GM12878 (cell line): ENCODE results near the gene HS3ST3A1.

Experiments
- BRCA1 ChIP-seq: IDR thresholded peaks from 2 replicates; pipeline ENCODE4 v1.6.1; 2011; ENCODE audit warnings: low read depth, low read length, improper control_type of control experiment
- CREB1 ChIP-seq: IDR thresholded peaks from 2 replicates; pipeline ENCODE4 v1.6.1; 2012; ENCODE audit warnings: low read depth, mild to moderate bottlenecking, inconsistent platforms
- EP300 ChIP-seq, 2 experiments: fragments of 150-350 bp in 1 of 2; IDR thresholded peaks; 2 replicates each; pipeline ENCODE4 v1.6.1; 2011 to 2012; ENCODE audit warnings: low read depth in 2 of 2, low read length in 2 of 2, borderline replicate concordance in 1 of 2, improper control_type of control experiment in 1 of 2, inconsistent platforms in 1 of 2; ENCODE audit not compliant: control insufficient read depth in 1 of 2
- EZH2 ChIP-seq: IDR thresholded peaks from 2 replicates; pipeline ENCODE4 v1.6.1; 2012; ENCODE audit warnings: low read depth, mild to moderate bottlenecking, control low read depth, inconsistent platforms, low read length, borderline replicate concordance; ENCODE audit not compliant: control insufficient read depth
- POLR2AphosphoS2 ChIP-seq: IDR thresholded peaks from 2 replicates; pipeline ENCODE4 v1.6.1; 2011; ENCODE audit warnings: low read depth, mild to moderate bottlenecking, low read length, improper control_type of control experiment, moderate library complexity
- RAD21 ChIP-seq: IDR thresholded peaks from 2 replicates; pipeline ENCODE4 v1.6.1; 2011; ENCODE audit warnings: mild to moderate bottlenecking, low read depth, low read length, moderate library complexity; ENCODE audit not compliant: insufficient read depth
- SIN3A ChIP-seq: IDR thresholded peaks from 2 replicates; pipeline ENCODE4 v1.6.1; 2012; ENCODE audit warnings: low read depth, low read length, improper control_type of control experiment
- ZNF217 ChIP-seq: fragments of 450-650 bp; IDR thresholded peaks from 2 replicates; pipeline ENCODE4 v1.6.1; 2017; ENCODE audit warnings: antibody characterized with exemption, mild to moderate bottlenecking
- TF ChIP-seq, protein P1 (sequence below), 3 experiments: IDR thresholded peaks in 2 of 3; conservative IDR thresholded peaks in 1 of 3; 2 replicates each; pipeline ENCODE4 v1.5.1; 2011; ENCODE audit warnings: low read depth in 3 of 3, low read length in 3 of 3, mild to moderate bottlenecking in 3 of 3, control low read depth in 2 of 3, moderate library complexity in 2 of 3, inconsistent platforms in 1 of 3, mixed read lengths in 1 of 3; ENCODE audit not compliant: control insufficient read depth in 2 of 3, insufficient read depth in 1 of 3; ENCODE audit errors: extremely low read depth in 1 of 3
- TF ChIP-seq, protein P2 (sequence below): IDR thresholded peaks from 2 replicates; pipeline ENCODE4 v1.6.1; 2011; ENCODE audit warnings: low read depth, low read length, improper control_type of control experiment, borderline replicate concordance

DNA sequence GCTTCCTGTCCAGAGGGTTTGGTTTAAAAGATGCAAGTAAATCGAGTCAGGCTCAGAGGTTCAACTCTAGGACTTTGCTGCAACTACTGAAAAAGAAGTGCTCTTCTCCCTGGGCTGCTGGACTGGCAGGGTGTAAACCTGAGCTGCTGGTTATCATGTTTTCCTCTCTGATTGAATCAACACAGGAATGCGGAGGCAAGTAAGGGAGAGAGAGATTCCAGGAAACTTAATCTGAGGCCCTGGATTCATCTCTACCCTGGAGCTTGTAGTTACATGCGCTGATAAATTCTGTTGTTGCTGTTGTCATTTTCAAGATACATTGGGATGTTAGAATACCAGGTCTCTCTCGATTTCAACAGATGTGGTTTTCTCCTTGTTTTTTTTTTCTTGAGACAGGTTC is 8.2 kb upstream of the HS3ST3A1 start:
- TF ChIP-seq, protein P1, sequence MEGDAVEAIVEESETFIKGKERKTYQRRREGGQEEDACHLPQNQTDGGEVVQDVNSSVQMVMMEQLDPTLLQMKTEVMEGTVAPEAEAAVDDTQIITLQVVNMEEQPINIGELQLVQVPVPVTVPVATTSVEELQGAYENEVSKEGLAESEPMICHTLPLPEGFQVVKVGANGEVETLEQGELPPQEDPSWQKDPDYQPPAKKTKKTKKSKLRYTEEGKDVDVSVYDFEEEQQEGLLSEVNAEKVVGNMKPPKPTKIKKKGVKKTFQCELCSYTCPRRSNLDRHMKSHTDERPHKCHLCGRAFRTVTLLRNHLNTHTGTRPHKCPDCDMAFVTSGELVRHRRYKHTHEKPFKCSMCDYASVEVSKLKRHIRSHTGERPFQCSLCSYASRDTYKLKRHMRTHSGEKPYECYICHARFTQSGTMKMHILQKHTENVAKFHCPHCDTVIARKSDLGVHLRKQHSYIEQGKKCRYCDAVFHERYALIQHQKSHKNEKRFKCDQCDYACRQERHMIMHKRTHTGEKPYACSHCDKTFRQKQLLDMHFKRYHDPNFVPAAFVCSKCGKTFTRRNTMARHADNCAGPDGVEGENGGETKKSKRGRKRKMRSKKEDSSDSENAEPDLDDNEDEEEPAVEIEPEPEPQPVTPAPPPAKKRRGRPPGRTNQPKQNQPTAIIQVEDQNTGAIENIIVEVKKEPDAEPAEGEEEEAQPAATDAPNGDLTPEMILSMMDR (IDR thresholded peaks at IDR 0.05 in 2 of 3, conservative IDR thresholded peaks at IDR 0.05 in 1 of 3; ENCODE audit: control insufficient read depth in 2 of 3, extremely low read depth in 1 of 3, insufficient read depth in 1 of 3, low read depth in 3 of 3, low read length in 3 of 3) = no peak
- no peak for TF ChIP-seq EZH2
- TF ChIP-seq, protein P2, sequence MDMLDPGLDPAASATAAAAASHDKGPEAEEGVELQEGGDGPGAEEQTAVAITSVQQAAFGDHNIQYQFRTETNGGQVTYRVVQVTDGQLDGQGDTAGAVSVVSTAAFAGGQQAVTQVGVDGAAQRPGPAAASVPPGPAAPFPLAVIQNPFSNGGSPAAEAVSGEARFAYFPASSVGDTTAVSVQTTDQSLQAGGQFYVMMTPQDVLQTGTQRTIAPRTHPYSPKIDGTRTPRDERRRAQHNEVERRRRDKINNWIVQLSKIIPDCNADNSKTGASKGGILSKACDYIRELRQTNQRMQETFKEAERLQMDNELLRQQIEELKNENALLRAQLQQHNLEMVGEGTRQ = no peak
- no peak for TF ChIP-seq BRCA1
- no peak for TF ChIP-seq CREB1
- TF ChIP-seq EP300 (IDR thresholded peaks at IDR 0.05; ENCODE audit: borderline replicate concordance in 1 of 2, control insufficient read depth in 1 of 2, low read depth in 2 of 2, low read length in 2 of 2) = no peak
- TF ChIP-seq RAD21 = no peak
- no peak for TF ChIP-seq SIN3A
- TF ChIP-seq POLR2AphosphoS2 = no peak
- no peak for TF ChIP-seq ZNF217
